GM18505 (cell line): Measurements from ENCODE around the gene DLG1.
"Not testable (repeated sequence)": the region's sequence is repeated elsewhere in the genome, so short reads cannot be mapped to it uniquely, and the experiment has no call there.

ENCODE experiments used
- ATAC-seq: cut with Tn5 transposase; IDR thresholded peaks from one replicate; pipeline ENCODE4 v1.9.1; 2021; ENCODE audit not compliant: unreplicated experiment
- POLR2A ChIP-seq: IDR thresholded peaks from 4 replicates; pipeline ENCODE4 v1.6.1; 2011; ENCODE audit warnings: borderline replicate concordance; ENCODE audit not compliant: insufficient read depth, insufficient read length; ENCODE audit errors: extremely low read depth

The DLG1 gene

DNA sequence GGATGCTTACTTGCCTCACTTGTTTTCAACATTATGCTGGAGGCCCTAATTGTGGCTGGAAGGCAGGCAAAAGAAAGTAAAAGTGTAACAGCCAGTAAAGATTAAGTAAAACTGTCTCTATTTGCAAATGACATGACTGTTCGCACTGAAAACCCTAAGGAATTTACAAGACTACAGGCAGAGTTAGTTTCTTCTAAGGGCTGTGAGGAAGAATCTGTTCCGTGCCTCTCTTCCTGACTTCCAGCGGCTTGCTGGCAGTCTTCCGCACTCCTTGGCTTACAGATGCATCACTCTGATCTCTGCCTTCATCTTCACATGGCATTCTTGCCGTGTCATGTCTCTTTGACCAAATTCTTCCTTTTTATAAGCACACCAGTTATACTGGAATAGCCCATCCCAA lies 86.1 kb downstream of the DLG1 start:
- ATAC-seq, result no peak
- no peak for TF ChIP-seq POLR2A

DNA sequence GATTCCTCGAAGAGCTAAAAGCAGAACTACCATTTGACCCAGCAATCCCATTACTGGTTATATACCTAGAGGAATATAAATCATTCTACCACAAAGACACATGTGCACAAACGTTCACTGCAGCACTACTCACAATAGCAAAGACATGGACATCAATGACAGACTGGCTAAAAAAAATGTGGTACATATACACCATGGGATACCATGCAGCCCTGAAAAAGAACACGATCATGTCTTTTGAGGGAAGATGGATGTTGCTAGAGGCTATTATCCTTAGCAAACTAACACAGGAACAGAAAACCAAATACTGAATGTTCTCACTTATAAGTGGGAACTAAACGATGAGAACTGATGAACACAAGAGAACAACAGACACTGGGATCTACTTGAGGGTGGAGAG lies 86.7 kb downstream of the DLG1 start:
- not testable (repeated sequence) for ATAC-seq

GRCh38 chr3:197209366-197210260 lies 88.8 kb downstream of the DLG1 start:
- no peak for TF ChIP-seq POLR2A
- no peak for ATAC-seq

DNA sequence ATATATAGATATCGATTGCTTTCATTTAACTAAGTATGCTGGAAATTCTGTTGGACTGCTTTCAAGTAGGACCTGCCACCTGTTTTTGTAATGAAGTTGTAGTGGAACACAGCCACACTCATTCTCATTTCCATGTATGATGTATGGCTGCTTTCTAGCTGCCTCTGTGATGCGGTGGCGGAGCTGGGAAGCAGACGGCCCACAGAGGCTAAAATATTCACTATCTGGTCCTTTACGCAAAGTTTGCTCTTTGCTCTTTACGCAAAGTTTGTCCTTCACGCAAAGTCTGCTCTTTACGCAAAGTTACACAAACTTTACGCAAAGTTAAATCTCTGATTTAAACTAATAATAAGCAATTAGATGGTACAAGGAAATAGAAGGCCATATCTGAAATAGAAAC lies 91.5 kb downstream of the DLG1 start:
- TF ChIP-seq POLR2A, result no peak
- ATAC-seq, result no peak

DNA sequence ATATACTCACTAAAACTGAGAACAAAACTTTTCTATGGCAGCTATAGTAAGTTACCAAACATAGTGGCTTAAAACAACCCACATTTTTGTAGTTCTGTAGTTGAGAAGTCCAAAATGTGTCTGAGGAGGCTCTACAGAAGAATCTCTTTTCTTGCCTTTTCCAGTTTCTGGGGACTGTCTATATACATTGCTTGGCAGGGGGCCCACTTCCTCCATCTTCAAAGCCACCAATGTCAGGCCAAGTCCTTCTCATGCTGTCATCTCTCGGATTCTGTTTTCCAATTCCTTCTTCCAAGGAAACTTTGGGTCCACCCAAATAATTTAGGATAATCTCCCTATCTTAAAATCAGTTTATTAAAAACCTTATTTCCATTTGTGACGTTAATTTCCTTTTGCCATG lies 92.7 kb downstream of the DLG1 start:
- ATAC-seq, result no peak
- TF ChIP-seq POLR2A, result no peak

- no peak for TF ChIP-seq POLR2A
- ATAC-seq, result no peak
Observed at GRCh38 chr3:197205265-197205664, 93.1 kb downstream of the DLG1 start.

- TF ChIP-seq POLR2A, result no peak
- ATAC-seq, result no peak
Observed at GRCh38 chr3:197204736-197205135, 93.7 kb downstream of the DLG1 start.

DNA sequence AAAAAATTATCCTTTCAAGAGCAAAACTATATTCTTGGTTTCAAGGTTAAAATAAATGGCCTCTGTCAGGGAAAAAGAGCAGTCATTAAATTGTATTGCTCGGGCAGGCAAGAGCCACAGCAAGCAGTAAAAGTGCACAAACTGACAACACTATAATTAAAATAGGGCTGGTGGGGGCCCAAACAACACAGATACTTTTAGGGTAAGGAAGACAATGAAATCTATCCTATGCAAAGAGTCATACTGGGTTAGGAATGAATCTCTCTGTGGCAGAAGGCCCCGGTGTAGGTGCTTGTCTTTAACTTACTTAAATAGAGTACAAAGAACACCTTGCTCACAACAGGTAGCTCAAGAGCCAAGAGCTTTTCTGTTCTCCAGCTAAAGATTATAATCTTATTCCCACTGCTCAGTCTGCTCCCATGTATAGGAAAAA lies 94.7 kb downstream of the DLG1 start:
- TF ChIP-seq POLR2A, result no peak
- no peak for ATAC-seq

DNA sequence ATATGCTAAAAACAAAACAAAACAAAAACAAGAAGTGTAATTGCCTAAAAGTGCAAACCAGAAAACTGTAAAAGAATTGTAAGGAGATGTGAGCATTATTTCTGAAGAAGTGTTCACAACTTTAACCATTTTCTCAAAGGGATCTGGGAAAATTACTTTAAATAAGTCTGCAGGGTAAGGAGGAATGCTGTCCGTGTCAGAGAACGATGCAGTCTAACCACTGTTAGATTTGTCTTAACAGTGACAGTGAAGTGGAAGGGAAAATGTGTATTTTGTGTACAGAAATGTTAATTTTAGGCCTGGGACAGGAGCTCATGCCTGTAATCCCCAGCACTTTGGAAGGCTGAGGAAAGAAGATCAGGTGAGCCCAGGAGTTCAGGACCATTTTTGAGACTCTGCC lies 95.7 kb downstream of the DLG1 start:
- ATAC-seq, result no peak
- TF ChIP-seq POLR2A, result no peak

- no peak for TF ChIP-seq POLR2A
- no peak for ATAC-seq
Observed at GRCh38 chr3:197201791-197202452, 96.5 kb downstream of the DLG1 start.

- ATAC-seq, result not testable (repeated sequence)
Observed at GRCh38 chr3:197200856-197201255, 97.6 kb downstream of the DLG1 start.

- ATAC-seq, result no peak
Observed at GRCh38 chr3:197197334-197197733, 101.1 kb downstream of the DLG1 start.

GRCh38 chr3:197196192-197196591 lies 102.2 kb downstream of the DLG1 start:
- ATAC-seq, result no peak
- no peak for TF ChIP-seq POLR2A

More at GRCh38 chr3:197197334-197197733, 101.1 kb downstream of the DLG1 start:
- TF ChIP-seq POLR2A, result no peak

- no peak for TF ChIP-seq POLR2A
- ATAC-seq, result no peak
Observed at GRCh38 chr3:197195326-197195725, 103.1 kb downstream of the DLG1 start.

GRCh38 chr3:197193759-197194158 lies 104.7 kb downstream of the DLG1 start:
- ATAC-seq, result not testable (repeated sequence)
